CD4-positive, alpha-beta T cell treated with Interleukin-12 subunit alpha and Interleukin-12 subunit beta, for 1 hour (primary cell): Measurements from ENCODE around the gene COG2.
"Not testable (repeated sequence)": the region's sequence is repeated elsewhere in the genome, so short reads cannot be mapped to it uniquely, and the experiment has no call there.

Experiments used
- DNase-seq: peaks from one replicate; pipeline ENCODE4 v3.0.0-alpha.2; 2020

The COG2 gene

DNA sequence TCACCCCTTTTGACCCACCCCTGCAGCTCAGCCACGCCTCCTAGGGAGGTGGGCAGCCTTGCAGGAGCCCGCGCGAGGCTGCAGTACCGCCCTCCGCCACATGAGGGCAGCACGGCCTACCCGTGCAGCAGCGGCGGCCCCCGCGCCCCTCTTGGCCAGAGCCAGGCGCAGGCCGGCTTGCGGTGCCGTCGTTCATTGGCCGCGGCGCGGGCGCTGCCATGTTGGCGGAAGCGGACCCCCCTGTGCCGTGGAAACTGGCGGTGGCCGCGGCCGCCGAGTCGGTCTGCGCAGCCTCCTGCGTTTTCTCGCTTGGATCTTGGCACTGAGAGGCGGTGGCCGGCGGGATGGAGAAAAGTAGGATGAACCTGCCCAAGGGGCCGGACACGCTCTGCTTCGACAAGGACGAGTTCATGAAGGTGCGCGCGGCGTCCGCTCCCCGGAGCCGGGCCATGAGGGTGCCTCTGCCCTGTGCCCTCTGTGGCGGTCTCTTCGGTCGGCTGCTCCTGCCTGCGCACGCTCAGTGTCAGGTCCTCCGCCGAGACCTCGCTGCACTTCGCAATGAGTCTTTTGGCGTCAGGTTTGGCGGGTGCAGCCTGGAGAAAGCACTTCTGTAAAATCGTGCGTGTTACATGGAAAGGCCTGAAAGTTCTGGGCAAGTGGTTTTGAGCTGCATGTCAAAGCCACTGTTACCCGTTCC, at the start of gene COG2:
COG2 (plus strand) TSS at position 219 of the 697 bp plus-strand sequence; CDS start at position 345, 126 bp downstream.
- DNase-seq = peak; percentile 95

DNA sequence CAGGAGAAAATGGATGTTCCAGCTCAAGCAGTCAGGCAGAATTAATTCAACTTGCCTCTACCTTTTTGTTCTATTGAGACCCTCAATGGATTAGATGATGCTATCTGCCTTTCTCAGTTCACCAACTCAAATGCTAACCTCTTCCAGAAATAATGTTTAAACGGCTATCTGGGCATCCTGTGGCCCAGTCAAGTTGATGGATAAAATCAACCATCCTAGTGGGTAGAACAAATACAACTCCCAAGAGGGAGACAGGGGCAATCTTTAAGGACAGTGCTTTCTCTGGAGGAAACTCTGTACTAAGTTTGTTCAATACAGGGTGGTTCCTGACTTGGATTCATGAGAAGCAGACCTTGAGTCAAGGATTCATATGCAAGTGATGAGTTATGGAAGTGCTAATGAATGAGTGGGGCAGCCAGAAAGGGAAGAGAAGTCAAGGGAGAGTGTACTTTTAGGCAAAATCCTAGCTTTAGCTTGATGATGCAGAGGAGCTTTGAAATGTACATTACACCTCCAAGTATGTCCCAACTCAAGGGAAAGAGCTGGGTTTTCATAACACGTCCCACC, 49.4 kb upstream of the COG2 start:
- no peak for DNase-seq

- DNase-seq = no peak
Measured at GRCh38 chr1:230594214-230594773, 48.0 kb upstream of the COG2 start.

- DNase-seq = no peak
Measured at GRCh38 chr1:230595181-230595580, 47.1 kb upstream of the COG2 start.

DNA sequence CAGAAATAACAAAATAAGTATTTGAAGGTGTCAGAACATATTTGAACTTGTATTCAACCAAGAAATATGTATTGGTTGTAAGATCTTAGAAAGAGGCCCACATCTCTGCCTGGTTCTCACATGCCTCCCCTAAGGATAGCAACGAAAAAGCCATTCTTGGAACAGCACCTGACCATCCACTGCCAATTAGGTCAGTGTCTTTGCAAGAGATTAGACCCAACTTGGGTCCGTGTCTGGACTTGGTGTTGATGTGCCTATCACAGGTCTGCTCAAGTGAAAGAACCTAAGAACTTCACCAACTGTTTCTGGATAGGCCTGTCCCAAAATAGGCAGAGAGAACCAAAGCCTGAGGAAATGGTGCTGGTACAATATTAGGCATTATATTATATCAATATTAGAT, 46.0 kb upstream of the COG2 start:
- no peak for DNase-seq

GRCh38 chr1:230598745-230599144, 43.5 kb upstream of the COG2 start:
- no peak for DNase-seq

DNA sequence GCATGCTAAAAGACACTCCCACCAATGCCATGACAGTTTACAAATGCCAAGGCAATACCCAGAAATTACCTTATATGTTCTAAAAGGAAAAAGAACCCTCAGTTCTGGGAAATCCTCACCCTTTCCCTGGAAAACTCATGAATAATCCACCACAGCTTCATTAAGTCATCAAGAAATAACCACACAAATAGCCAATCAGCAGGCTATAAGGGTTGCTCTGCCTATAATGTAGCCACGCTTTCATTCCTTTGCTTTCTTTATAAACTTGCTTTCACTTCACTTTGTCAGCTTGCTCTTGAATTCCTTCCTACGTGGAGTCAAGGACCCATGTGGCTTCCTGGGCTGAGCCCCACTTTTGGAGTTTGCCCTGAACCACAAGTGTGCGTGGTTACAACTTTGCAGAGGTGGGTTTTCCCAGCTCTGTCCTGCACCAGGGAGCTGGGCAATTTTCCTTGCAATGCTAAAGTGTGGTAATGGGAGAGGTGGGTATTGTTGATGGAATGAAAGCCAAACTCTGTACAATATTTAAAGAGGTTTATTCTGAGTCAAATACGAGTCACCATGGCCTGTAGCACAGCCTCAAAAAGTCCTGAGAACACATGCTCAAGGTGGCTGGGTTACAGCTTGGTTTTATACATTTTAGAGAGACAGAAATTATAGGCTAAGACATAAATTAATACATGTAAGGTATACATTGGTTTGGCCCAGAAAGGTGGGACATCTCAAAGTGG, 42.2 kb upstream of the COG2 start:
- DNase-seq = no peak

DNA sequence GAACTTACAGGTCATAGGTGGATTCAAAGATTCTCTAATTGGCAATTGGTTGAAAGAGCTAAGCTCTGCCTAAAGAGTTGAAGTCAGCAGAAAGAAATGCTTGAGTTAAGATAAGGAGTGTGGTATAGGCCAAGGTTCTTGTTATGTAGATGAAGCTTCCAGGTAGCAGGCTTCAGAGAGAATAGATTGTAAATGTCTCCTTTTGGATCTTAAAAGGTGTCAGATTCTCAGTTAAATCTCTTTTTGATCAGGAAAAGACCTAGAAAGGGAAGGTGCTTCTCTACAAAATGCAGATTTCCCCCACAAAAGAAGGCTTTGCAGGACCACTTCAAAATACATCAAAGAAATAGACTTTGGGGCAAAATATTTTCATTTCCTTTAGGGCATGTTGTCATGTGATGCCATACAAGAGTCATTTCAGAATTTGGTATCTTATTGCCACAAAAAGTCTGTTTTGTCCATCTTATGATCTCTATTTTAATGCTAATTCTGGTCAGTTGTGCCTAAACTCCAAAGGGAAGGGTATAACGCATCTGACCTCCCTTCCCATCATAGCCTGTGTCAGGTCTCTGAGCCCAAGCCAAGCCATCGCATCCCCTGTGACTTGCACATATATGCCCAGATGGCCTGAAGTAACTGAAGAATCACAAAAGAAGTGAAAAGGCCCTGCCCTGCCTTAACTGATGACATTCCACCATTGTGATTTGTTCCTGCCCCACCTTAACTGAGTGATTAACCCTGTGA, 41.5 kb upstream of the COG2 start:
- not testable (repeated sequence) for DNase-seq

GRCh38 chr1:230609208-230609607, 33.1 kb upstream of the COG2 start:
- no peak for DNase-seq

DNA sequence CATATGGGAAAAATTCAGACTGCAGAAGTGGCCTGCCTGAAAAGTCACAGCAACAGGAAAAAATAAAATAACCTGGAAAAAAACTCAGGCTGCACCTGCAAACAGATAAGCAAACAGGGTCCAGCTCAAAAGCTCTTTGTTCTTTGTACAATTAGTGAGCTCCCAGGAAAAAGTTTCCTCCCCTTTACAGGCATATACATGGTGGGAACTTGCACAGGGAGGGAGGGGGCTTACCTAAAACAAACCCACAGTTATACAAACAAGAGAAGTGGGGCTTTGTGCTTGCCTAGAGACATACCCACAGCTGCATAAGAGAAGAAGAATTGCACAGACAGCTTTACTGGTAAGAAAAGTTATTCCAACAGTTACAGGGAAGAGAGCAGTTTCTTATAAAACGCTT, 31.7 kb upstream of the COG2 start:
- no peak for DNase-seq

- DNase-seq = no peak
Measured at GRCh38 chr1:230611128-230611877, 31.0 kb upstream of the COG2 start.

- no peak for DNase-seq
Measured at GRCh38 chr1:230611878-230612235, 30.4 kb upstream of the COG2 start.

DNA sequence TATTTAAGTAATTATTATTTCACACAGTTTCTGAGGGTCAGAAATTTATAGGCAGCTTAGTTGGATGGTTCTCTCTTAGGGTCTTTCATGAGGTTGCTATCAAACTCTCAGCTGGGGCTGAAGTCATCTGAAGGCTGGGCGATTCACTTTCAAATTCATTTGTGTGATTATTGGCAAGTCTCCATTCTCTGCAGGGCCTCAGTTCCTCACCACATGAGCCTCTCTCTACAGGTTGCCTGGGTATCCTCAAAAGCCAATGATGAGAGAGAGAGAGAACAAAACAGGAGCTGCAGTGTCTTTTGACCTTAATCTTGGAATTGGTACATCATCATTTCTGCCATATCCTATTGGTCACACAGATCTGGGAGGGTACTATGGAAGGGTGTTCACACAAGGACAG, 29.6 kb upstream of the COG2 start:
- DNase-seq = no peak

- DNase-seq = no peak
Measured at GRCh38 chr1:230614121-230614520, 28.2 kb upstream of the COG2 start.

DNA sequence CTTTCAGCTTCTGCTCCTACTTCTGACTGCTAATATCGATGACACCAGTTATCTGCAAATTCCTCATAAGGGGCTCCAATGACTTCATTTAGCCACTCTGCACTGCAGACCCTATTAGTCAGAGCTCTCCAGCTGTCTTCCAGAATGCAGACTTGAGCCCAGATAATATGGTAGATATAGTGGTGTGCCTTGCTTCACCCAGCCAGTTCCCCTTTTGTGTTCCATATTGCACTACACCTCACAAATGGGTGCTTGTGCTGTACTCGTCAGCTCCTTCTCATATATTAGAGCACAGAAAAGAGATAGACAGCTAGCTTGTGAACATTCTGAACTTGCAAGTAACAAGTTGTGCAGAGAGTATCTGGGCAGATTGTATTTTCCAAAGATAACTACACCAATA, 23.7 kb upstream of the COG2 start:
- no peak for DNase-seq

DNA sequence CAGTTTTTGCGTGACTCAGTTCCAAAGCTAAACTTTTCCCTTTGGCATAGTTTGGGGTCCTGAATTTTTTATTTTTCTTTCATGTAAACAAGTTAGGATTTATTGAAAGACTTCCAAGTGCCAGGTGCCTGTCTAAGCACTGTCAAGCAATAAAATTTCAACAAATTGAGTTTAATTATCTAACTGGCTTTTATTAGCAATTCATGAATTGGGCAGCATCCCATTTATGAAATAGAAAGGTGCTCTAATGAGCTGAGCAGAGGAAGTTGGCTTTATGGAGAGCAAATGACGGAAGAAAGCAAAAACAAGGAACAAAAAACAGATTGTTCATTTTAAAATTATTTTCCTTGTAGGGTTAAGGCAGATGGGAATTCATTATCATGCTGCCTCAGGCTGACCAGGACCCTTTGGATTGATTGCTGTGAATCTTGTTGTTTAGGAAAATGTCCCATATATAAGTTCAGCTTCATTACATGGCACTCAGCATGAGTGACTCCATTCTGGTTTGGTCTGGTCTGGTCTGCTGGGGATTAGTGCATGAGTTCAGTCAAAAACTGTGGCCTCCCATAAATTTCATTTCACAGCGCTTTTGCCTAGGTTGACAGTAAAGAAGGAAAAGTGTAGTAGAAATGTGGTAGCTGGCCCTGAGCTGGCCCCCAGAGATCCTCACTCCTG, 21.5 kb upstream of the COG2 start:
- DNase-seq = no peak

GRCh38 chr1:230621324-230622030, 20.8 kb upstream of the COG2 start:
- no peak for DNase-seq

DNA sequence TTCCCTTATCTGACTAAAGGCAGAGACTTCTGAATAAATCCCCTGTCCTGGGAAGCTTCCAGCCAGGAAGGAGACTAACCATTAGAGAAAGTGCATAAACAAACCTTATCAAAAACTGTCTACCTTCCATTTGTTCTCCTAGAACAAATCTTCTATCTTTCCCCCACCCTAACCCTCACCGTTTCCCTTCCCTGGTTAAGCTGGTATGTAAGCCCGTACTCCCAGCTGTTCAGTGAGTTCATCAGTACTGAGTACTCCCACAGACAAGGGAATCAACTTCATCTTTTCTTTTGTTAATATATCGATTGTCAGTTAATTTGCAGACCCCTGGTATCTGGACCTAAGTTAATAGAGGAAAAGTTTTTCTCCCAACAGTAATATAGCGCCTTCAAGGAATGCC, 20.1 kb upstream of the COG2 start:
- DNase-seq = no peak

GRCh38 chr1:230624097-230624713, 18.1 kb upstream of the COG2 start:
- no peak for DNase-seq

DNA sequence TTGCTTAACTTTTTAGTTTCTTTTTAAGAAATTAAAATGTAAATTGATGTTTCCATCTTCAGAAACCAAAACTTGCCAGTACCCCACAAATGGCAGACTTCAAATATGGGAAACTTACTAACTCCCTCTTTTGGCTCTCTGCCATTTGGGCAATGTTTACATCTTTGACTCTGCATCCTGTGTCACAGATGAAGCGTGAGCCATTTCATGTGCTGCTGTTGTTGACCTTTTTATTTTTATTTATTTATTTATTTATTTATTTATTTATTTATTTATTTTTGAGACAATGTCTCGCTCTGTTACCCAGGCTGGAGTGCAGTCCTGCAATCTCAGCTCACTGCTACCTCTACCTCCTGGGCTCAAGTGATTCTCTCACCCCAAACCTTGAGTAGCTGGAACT, 16.0 kb upstream of the COG2 start:
- DNase-seq = no peak

GRCh38 chr1:230627767-230628166, 14.5 kb upstream of the COG2 start:
- no peak for DNase-seq
